ENCODE measurements around the gene AK3. TPM values are rescaled to one million over a fixed set of nuclear protein-coding genes. Genes with fewer than 3 reads are reported as not detected.

Gene AK3
- total and polyA plus RNA-seq, 2 donors (not counting 1 experiment from before 2014, with no cell fraction given), result 66.3 to 90.3 TPM

- Histone ChIP-seq H3K27me3 (ENCODE audit: control insufficient read depth, insufficient read depth, low read length) (no peaks in the 10 kb centered on the region), H2AFZ (ENCODE audit: low read length) (no peak overlapping the region), H3K4me2 (ENCODE audit: extremely low read depth, insufficient read depth, low read length) (no peak overlapping the region), H3K79me2 (ENCODE audit: control insufficient read depth, insufficient read depth, low read length) (no peaks in the 10 kb centered on the region), H3K9me3 (ENCODE audit: control insufficient read depth, insufficient read depth, low read depth, low read length) (no peaks in the 10 kb centered on the region), H3K27ac (ENCODE audit: insufficient read depth, low read length) (no peak overlapping the region), H4K20me1 (ENCODE audit: control insufficient read depth, extremely low read depth, insufficient read depth, low read length) (no peaks in the 10 kb centered on the region), H3K36me3 (ENCODE audit: control insufficient read depth, insufficient read depth, low read length) (no peaks in the 10 kb centered on the region), H3K9ac (ENCODE audit: insufficient read depth, low read length) (no peak overlapping the region), H3K4me1 (ENCODE audit: control insufficient read depth, extremely low read depth, insufficient read depth, low read length) (no peaks in the 10 kb centered on the region), H3K4me3 (replicated peaks in 1 of 4; ENCODE audit: control extremely low read depth in 1 of 4, insufficient read depth in 1 of 4, low read depth in 3 of 4, low read length in 4 of 4) (no peak overlapping the region)
- no peak for DNase-seq (ENCODE audit: low read depth in 2 of 2)
- no peak for TF ChIP-seq CTCF (conservative IDR thresholded peaks at IDR 0.05 in 1 of 2, IDR thresholded peaks at IDR 0.05 in 1 of 2; ENCODE audit: low read depth in 1 of 2, low read length in 2 of 2)
- TF ChIP-seq EZH2 (IDR thresholded peaks at IDR 0.05; ENCODE audit: low read length, missing control alignments), result no peak
These were observed 31.6 kb downstream of the AK3 start for GRCh38 chr9:4709380-4709779.

- no peak for DNase-seq (ENCODE audit: low read depth in 2 of 2)
- H4K20me1 ChIP-seq (ENCODE audit: control insufficient read depth, extremely low read depth, insufficient read depth, low read length), result no peaks in the 10 kb centered on the region
- H3K9ac ChIP-seq (ENCODE audit: insufficient read depth, low read length), result no peak overlapping the region
- no peak overlapping the region for H3K4me3 ChIP-seq (replicated peaks in 1 of 4; ENCODE audit: control extremely low read depth in 1 of 4, insufficient read depth in 1 of 4, low read depth in 3 of 4, low read length in 4 of 4)
- peaks cover under 1% of the 10 kb centered on the region for H3K36me3 ChIP-seq (ENCODE audit: control insufficient read depth, insufficient read depth, low read length)
- H2AFZ ChIP-seq (ENCODE audit: low read length), result no peak overlapping the region
- no peaks in the 10 kb centered on the region for H3K9me3 ChIP-seq (ENCODE audit: control insufficient read depth, insufficient read depth, low read depth, low read length)
- H3K27me3 ChIP-seq (ENCODE audit: control insufficient read depth, insufficient read depth, low read length), result no peaks in the 10 kb centered on the region
- no peak overlapping the region for H3K4me2 ChIP-seq (ENCODE audit: extremely low read depth, insufficient read depth, low read length)
- no peak for TF ChIP-seq EZH2 (IDR thresholded peaks at IDR 0.05; ENCODE audit: low read length, missing control alignments)
- TF ChIP-seq CTCF (conservative IDR thresholded peaks at IDR 0.05 in 1 of 2, IDR thresholded peaks at IDR 0.05 in 1 of 2; ENCODE audit: low read depth in 1 of 2, low read length in 2 of 2), result no peak
- no peak overlapping the region for H3K27ac ChIP-seq (ENCODE audit: insufficient read depth, low read length)
- H3K4me1 ChIP-seq (ENCODE audit: control insufficient read depth, extremely low read depth, insufficient read depth, low read length), result no peaks in the 10 kb centered on the region
- no peaks in the 10 kb centered on the region for H3K79me2 ChIP-seq (ENCODE audit: control insufficient read depth, insufficient read depth, low read length)
These were observed 33.9 kb downstream of the AK3 start for GRCh38 chr9:4706971-4707622.

GRCh38 chr9:4706021-4706420 lies 35.0 kb downstream of the AK3 start:
- Histone ChIP-seq H3K27me3 (ENCODE audit: control insufficient read depth, insufficient read depth, low read length) (no peaks in the 10 kb centered on the region), H3K9me3 (ENCODE audit: control insufficient read depth, insufficient read depth, low read depth, low read length) (no peaks in the 10 kb centered on the region), H3K4me1 (ENCODE audit: control insufficient read depth, extremely low read depth, insufficient read depth, low read length) (no peaks in the 10 kb centered on the region), H3K27ac (ENCODE audit: insufficient read depth, low read length) (no peak overlapping the region), H3K79me2 (ENCODE audit: control insufficient read depth, insufficient read depth, low read length) (no peaks in the 10 kb centered on the region), H3K4me2 (ENCODE audit: extremely low read depth, insufficient read depth, low read length) (no peak overlapping the region), H4K20me1 (ENCODE audit: control insufficient read depth, extremely low read depth, insufficient read depth, low read length) (no peaks in the 10 kb centered on the region), H3K4me3 (replicated peaks in 1 of 4; ENCODE audit: control extremely low read depth in 1 of 4, insufficient read depth in 1 of 4, low read depth in 3 of 4, low read length in 4 of 4) (no peak overlapping the region), H3K9ac (ENCODE audit: insufficient read depth, low read length) (no peak overlapping the region), H2AFZ (ENCODE audit: low read length) (no peak overlapping the region), H3K36me3 (ENCODE audit: control insufficient read depth, insufficient read depth, low read length) (peaks cover 2% of the 10 kb centered on the region)
- DNase-seq (ENCODE audit: low read depth in 2 of 2), result no peak
- TF ChIP-seq EZH2 (IDR thresholded peaks at IDR 0.05; ENCODE audit: low read length, missing control alignments) (no peak), CTCF (conservative IDR thresholded peaks at IDR 0.05 in 1 of 2, IDR thresholded peaks at IDR 0.05 in 1 of 2; ENCODE audit: low read depth in 1 of 2, low read length in 2 of 2) (no peak)
